Uterus (tissue), 4 donors: ENCODE measurements around the gene PTGES. TPM values are rescaled to one million over a fixed set of nuclear protein-coding genes. Genes with fewer than 3 reads are reported as not detected.

Experiments
- DNase-seq, 2 donors: peaks; one replicate each; pipeline ENCODE4 v3.0.0-alpha.2; 2019 to 2020
- H3K27ac ChIP-seq, 2 donors: fragments of 200-600 bp; sonication (generic); 1 replicate in 1 of 2; 2 replicates in 1 of 2; pipeline ENCODE4 v1.5.1; 2016 to 2018
- H3K27me3 ChIP-seq, 2 donors: fragments of 200-600 bp; sonication (generic); one replicate each; pipeline ENCODE4 v1.5.1; 2018 to 2019; ENCODE audit warnings: control low read depth in 1 of 2
- H3K36me3 ChIP-seq, 2 donors: fragments of 200-600 bp; sonication (generic); one replicate each; pipeline ENCODE4 v1.5.1; 2019; ENCODE audit warnings: control low read depth in 1 of 2
- H3K4me1 ChIP-seq, 2 donors: fragments of 200-600 bp; sonication (generic); one replicate each; pipeline ENCODE4 v1.5.1; 2018 to 2019; ENCODE audit warnings: control low read depth in 1 of 2
- H3K4me3 ChIP-seq, 2 donors: fragments of 200-600 bp; sonication (generic); 1 replicate in 1 of 2; 2 replicates in 1 of 2; pipeline ENCODE4 v1.5.1; 2018 to 2019; ENCODE audit warnings: mild to moderate bottlenecking in 1 of 2
- H3K9me3 ChIP-seq, 2 donors: fragments of 200-600 bp; sonication (generic); one replicate each; pipeline ENCODE4 v1.5.1; 2019; ENCODE audit warnings: control low read depth in 1 of 2
- POLR2A ChIP-seq, 2 donors: fragments of 450-650 bp; IDR thresholded peaks; one replicate each; pipeline ENCODE4 v1.6.1; 2016; ENCODE audit warnings: antibody characterized with exemption in 2 of 2, mild to moderate bottlenecking in 1 of 2, moderate library complexity in 1 of 2
- intact Hi-C: fragments of 100-400 bp; cut with DNase I; formaldehyde crosslinking; loops from one replicate; pipeline ENCODE4 v1.15.1; 2023; ENCODE audit warnings: low total_unique reads
- total RNA-seq, 4 donors: library from RNA; depleted of rRNA in 3 of 4; stranded (reverse); fragments of >200 nt in 3 of 4; gene quantifications; one replicate each; pipeline versions ENCODE4 v1.1.0 to v1.2.4, GENCODE V29; 2014 to 2023
- TF ChIP-seq, protein P1 (sequence below), 4 experiments: fragments of 200-600 bp in 2 of 4; fragments of 450-650 bp in 2 of 4; sonication (generic) in 2 of 4; IDR thresholded peaks; one replicate each; pipeline ENCODE4 v1.5.1; 2016 to 2019; ENCODE audit warnings: antibody characterized with exemption in 4 of 4, mild to moderate bottlenecking in 2 of 4, moderate library complexity in 1 of 4
- donor health status: DM: yes; HTN: yes; CAD: no.

The PTGES gene
- total RNA-seq, 4 donors from 2014 or later, result 1.3 to 7.5 (median 4.2) TPM; not detected in 1

DNA sequence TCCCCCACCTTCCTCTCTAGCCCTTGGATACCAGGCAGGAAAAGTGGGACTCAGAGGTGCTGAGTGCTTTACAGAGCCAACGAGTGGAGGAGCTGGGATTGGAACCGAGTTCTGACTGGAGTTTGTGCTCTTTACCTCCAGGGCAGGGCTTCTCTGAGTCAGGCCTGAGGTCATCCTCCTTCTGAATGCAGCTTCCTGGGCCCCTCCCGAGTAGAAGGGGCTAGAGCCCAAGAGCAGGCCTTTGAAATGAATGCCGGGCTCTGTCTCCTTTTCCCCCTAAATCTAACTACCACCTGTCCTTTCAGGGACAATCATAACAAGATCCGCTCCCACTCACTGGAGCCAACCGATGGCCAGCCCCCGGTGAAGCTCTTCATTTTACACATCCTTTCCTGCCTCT is 12.7 kb downstream of the PTGES start:
- no peak for TF ChIP-seq POLR2A (IDR thresholded peaks at IDR 0.05)
- TF ChIP-seq, protein P1, sequence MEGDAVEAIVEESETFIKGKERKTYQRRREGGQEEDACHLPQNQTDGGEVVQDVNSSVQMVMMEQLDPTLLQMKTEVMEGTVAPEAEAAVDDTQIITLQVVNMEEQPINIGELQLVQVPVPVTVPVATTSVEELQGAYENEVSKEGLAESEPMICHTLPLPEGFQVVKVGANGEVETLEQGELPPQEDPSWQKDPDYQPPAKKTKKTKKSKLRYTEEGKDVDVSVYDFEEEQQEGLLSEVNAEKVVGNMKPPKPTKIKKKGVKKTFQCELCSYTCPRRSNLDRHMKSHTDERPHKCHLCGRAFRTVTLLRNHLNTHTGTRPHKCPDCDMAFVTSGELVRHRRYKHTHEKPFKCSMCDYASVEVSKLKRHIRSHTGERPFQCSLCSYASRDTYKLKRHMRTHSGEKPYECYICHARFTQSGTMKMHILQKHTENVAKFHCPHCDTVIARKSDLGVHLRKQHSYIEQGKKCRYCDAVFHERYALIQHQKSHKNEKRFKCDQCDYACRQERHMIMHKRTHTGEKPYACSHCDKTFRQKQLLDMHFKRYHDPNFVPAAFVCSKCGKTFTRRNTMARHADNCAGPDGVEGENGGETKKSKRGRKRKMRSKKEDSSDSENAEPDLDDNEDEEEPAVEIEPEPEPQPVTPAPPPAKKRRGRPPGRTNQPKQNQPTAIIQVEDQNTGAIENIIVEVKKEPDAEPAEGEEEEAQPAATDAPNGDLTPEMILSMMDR (IDR thresholded peaks at IDR 0.05), result no peak
- H3K36me3 ChIP-seq, result no peaks in the 10 kb centered on the region
- no peak overlapping the region for H3K4me3 ChIP-seq
- intact Hi-C loops, result no loop called here
- H3K4me1 ChIP-seq, result no peaks in the 10 kb centered on the region
- H3K27me3 ChIP-seq, result no peaks in the 10 kb centered on the region
- no peaks in the 10 kb centered on the region for H3K9me3 ChIP-seq
- DNase-seq, result no peak
- H3K27ac ChIP-seq, result no peak overlapping the region

DNA sequence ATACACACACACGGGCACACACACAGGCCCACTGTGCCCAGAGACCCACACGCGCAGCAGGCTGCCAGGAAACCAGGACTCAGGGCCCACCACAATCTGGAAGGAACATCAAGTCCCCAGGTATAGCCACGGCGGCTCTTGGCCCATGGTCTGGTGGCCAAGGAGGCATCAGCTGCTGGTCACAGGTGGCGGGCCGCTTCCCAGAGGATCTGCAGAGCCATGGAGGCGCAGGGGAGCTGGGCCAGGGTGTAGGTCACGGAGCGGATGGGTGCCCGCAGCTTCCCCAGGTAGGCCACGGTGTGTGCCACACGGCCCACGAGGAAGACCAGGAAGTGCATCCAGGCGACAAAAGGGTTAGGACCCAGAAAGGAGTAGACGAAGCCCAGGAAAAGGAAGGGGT is 13.4 kb downstream of the PTGES start:
- intact Hi-C loops, result loop anchor here (5.0 kb wide), 1 partner anchor 43 kb away; no protein-coding TSS in a partner anchor
- H3K9me3 ChIP-seq, result no peaks in the 10 kb centered on the region
- no peak overlapping the region for H3K4me3 ChIP-seq
- H3K27me3 ChIP-seq, result no peaks in the 10 kb centered on the region
- no peak for TF ChIP-seq POLR2A (IDR thresholded peaks at IDR 0.05)
- TF ChIP-seq, protein P1 (IDR thresholded peaks at IDR 0.05), result no peak
- H3K27ac ChIP-seq, result no peak overlapping the region
- H3K36me3 ChIP-seq, result no peaks in the 10 kb centered on the region
- H3K4me1 ChIP-seq, result no peaks in the 10 kb centered on the region
- DNase-seq, result no peak

DNA sequence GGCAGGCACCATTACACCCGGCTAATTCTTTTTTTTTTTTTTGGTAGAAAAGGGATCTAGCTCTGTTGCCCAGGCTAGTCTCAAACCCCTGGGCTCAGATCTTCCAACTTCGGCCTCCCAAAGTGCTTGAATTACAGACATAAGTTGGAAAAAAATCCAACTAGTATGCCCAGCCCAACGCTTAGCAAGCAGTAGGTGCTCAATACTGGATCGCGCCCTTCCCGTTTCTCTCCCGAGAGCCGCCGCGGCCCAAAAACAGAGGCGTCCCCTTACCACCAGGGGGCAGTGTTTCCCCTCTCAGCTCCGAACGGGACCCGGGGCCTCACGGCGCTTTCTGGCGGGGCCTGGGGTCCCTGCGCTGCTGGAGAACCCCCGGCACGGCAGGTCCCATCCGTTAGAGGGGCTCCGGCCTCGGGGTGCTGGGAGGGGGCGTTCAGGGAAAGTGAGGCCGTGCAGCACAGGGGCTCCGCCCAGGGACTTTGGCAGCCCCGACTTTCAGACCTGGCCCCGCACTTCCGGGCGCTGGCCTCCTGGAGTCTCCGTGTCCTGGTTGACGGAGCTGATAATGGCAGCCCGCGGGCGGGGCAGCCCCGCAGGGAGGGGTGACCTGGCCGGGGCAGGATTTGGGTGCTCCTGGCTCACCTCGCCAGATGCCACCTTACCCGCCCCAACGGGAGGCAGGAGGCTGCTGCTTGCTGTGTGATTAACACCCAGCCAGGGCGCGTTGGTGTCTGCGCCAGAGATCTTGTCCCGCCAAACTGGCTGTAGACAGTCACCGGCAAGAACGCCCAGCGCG is 15.2 kb downstream of the PTGES start:
- Histone ChIP-seq H3K27me3 (no peaks in the 10 kb centered on the region), H3K9me3 (no peaks in the 10 kb centered on the region), H3K36me3 (no peaks in the 10 kb centered on the region), H3K4me3 (peak overlapping the region; percentile 36 to 47), H3K27ac (peak overlapping the region; percentile 54 to 67), H3K4me1 (no peaks in the 10 kb centered on the region)
- peak; percentile 85 to 88 for DNase-seq
- peak in 1 of 2 donors; percentile 22 for TF ChIP-seq POLR2A (IDR thresholded peaks at IDR 0.05)
- TF ChIP-seq, protein P1 (IDR thresholded peaks at IDR 0.05), result peak; percentile 93 to 98 (median 96)
- intact Hi-C loops, result loop anchor here (5.0 kb wide), 1 partner anchor 45 kb away; no protein-coding TSS in a partner anchor

DNA sequence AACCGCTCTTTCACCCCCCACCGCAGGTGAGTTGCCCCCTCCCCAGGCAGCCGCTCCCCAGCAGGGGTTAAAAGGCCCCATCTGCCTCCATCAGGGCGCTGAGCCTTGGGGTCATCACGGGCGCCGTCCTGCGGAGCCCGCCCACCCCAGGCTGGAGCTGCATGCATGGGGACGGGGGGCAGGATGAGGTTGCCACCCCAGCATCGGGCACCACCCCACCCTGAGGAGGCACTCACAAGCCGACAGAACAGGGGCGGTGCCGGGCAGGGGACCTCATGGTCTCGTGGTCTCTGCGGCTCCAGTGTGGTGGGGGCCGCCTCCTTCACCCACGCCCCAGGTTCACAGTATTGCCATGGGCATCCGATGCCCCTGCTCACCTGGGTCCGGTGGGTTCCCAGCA is 16.5 kb downstream of the PTGES start:
- H3K27me3 ChIP-seq, result no peaks in the 10 kb centered on the region
- no peak for TF ChIP-seq POLR2A (IDR thresholded peaks at IDR 0.05)
- TF ChIP-seq, protein P1 (IDR thresholded peaks at IDR 0.05), result no peak
- no peak overlapping the region for H3K27ac ChIP-seq
- no peaks in the 10 kb centered on the region for H3K4me1 ChIP-seq
- intact Hi-C loops, result loop anchor here (5.0 kb wide), 1 partner anchor 46 kb away; no protein-coding TSS in a partner anchor
- no peak for DNase-seq
- H3K36me3 ChIP-seq, result no peaks in the 10 kb centered on the region
- H3K4me3 ChIP-seq, result no peak overlapping the region
- H3K9me3 ChIP-seq, result no peaks in the 10 kb centered on the region

DNA sequence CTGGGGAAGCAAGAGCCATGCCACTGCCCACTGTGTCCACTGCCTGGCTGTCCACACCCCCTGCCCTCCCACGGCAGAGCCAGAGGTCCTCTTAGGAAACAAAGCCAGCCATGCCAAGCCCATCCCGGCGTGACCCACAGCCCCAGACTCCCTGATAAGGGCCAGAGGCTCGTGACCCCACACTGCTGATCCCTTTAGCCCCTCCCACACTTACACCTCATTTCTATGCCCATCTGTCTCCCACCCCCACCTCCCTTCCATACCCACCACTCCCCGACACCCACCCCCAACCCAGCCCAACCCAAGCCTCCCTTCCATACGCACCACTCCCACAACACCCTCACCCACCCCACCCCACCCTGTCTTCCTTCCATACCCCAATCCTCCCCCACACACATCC is 17.3 kb downstream of the PTGES start:
- no peaks in the 10 kb centered on the region for H3K36me3 ChIP-seq
- H3K4me3 ChIP-seq, result no peak overlapping the region
- H3K9me3 ChIP-seq, result no peaks in the 10 kb centered on the region
- no peak for DNase-seq
- no peak for TF ChIP-seq POLR2A (IDR thresholded peaks at IDR 0.05)
- TF ChIP-seq, protein P1 (IDR thresholded peaks at IDR 0.05), result no peak
- intact Hi-C loops, result loop anchor here (5.0 kb wide), 1 partner anchor 47 kb away; no protein-coding TSS in a partner anchor
- H3K27me3 ChIP-seq, result no peaks in the 10 kb centered on the region
- H3K4me1 ChIP-seq, result no peaks in the 10 kb centered on the region
- H3K27ac ChIP-seq, result no peak overlapping the region
